WTC11 (cell line): ENCODE results near the gene KRTAP21-3.

Experiments used
- CTCF ChIP-seq: fragments of 200-600 bp; IDR thresholded peaks from 2 replicates; pipeline ENCODE4 v1.8.0; 2022; ENCODE audit warnings: antibody characterized with exemption
- TCF7 ChIP-seq: sonication (generic); formaldehyde crosslinking; IDR thresholded peaks from 2 replicates; pipeline ENCODE4 v1.8.0; 2022; ENCODE audit warnings: mild to moderate bottlenecking, low read depth, missing genetic modification reagents, moderate library complexity

- TF ChIP-seq CTCF (no peak), TCF7 (CRISPR knock-in tag) (no peak)
Measured at GRCh38 chr21:30714456-30714855, 4.1 kb downstream of the KRTAP21-3 start.
